HepG2 (cell line): ENCODE measurements around the gene RRP12. TPM values are rescaled to one million over a fixed set of nuclear protein-coding genes. Genes with fewer than 3 reads are reported as not detected.

Source experiments
- DRAP1 ChIP-seq: IDR thresholded peaks from 2 replicates; pipeline ENCODE4 v1.6.1; 2016; ENCODE audit warnings: missing genetic modification reagents, missing compliant biosample characterization
- FOXC1 ChIP-seq: sonication (generic); formaldehyde crosslinking; IDR thresholded peaks from 2 replicates; pipeline ENCODE4 v1.8.0; 2022; ENCODE audit warnings: mild to moderate bottlenecking, missing genetic modification reagents, borderline replicate concordance
- HCFC1 ChIP-seq: fragments of 150-350 bp; IDR thresholded peaks from 2 replicates; pipeline ENCODE4 v1.6.1; 2014; ENCODE audit warnings: low read depth, low read length
- MNT ChIP-seq: fragments of 450-650 bp; IDR thresholded peaks from 2 replicates; pipeline ENCODE4 v1.6.1; 2016
- MYC ChIP-seq: sonication (generic); formaldehyde crosslinking; IDR thresholded peaks from 2 replicates; pipeline ENCODE4 v1.9.0; 2021; ENCODE audit warnings: missing genetic modification reagents, borderline replicate concordance
- NRL ChIP-seq: sonication (generic); formaldehyde crosslinking; IDR thresholded peaks from 2 replicates; pipeline ENCODE4 v1.5.0; 2020; ENCODE audit warnings: missing genetic modification reagents, mild to moderate bottlenecking, moderate library complexity, borderline replicate concordance
- PRDM15 ChIP-seq: sonication (generic); formaldehyde crosslinking; IDR thresholded peaks from 2 replicates; pipeline ENCODE4 v1.4.0; 2020; ENCODE audit warnings: missing genetic modification reagents
- ZFP62 ChIP-seq: sonication (generic); formaldehyde crosslinking; IDR thresholded peaks from 2 replicates; pipeline ENCODE4 v1.4.0; 2020; ENCODE audit warnings: missing genetic modification reagents
- ZNF460 ChIP-seq: sonication (generic); formaldehyde crosslinking; IDR thresholded peaks from 2 replicates; pipeline ENCODE4 v1.5.1; 2020; ENCODE audit warnings: missing genetic modification reagents, mild to moderate bottlenecking, borderline replicate concordance
- ZNF747 ChIP-seq: sonication (generic); formaldehyde crosslinking; IDR thresholded peaks from 2 replicates; pipeline ENCODE4 v1.8.1; 2023; ENCODE audit warnings: missing genetic modification reagents, mild to moderate bottlenecking, borderline replicate concordance
- ZNF816 ChIP-seq: sonication (generic); formaldehyde crosslinking; IDR thresholded peaks from 2 replicates; pipeline ENCODE4 v1.8.0; 2022; ENCODE audit warnings: missing genetic modification reagents, mild to moderate bottlenecking, borderline replicate concordance
- polyA plus RNA-seq, 8 experiments: library from polyadenylated mRNA; depleted of rRNA in 3 of 8; stranded (reverse) in 7 of 8; unstranded in 1 of 8; fragments of >200 nt; fragmentation: Illumina TruSeq in 4 of 8; extraction: Trizol in 4 of 8; gene quantifications; 2 replicates each; pipeline versions ENCODE4 v1.2.1 to v1.2.3, GENCODE V29; 2011 to 2016; ENCODE audit warnings: low read depth in 4 of 8, missing spikeins in 1 of 8, mixed read lengths in 1 of 8; ENCODE audit not compliant: insufficient read depth in 1 of 8
- total RNA-seq, 5 experiments: library from RNA; depleted of rRNA; stranded (reverse); fragments of >200 nt; fragmentation: Illumina TruSeq; extraction: Trizol; gene quantifications; 2 replicates each; pipeline ENCODE4 v1.2.3, GENCODE V29; 2016; ENCODE audit warnings: low read depth in 1 of 5
- TF ChIP-seq, protein P1 (sequence below): sonication (generic); formaldehyde crosslinking; IDR thresholded peaks from 2 replicates; pipeline ENCODE4 v1.4.0; 2020; ENCODE audit warnings: missing genetic modification reagents
- TF ChIP-seq, protein P2 (sequence below): sonication (generic); formaldehyde crosslinking; conservative IDR thresholded peaks from 2 replicates; pipeline ENCODE4 v1.4.0; 2020; ENCODE audit warnings: mild to moderate bottlenecking, missing genetic modification reagents, moderate library complexity

Gene RRP12
- total and polyA plus RNA-seq, 2 of the 13 experiments (the other 11 are each of a cell fraction or from before 2014, with no cell fraction given) = 13.2 to 39.4 TPM

GRCh38 chr10:97319671-97320479 lies 81.3 kb downstream of the RRP12 start (continued):
- TF ChIP-seq PRDM15 (CRISPR knock-in tag) (no peak; the same call in 1 of the 2 replicates), FOXC1 (CRISPR knock-in tag) (peak; percentile 20; the same call in 1 of the 2 replicates), HCFC1 (no peak), NRL (peak; percentile 44; the same call in 1 of the 2 replicates), DRAP1 (CRISPR knock-in tag) (no peak), MYC (peak; percentile 39), MNT (no peak), ZNF460 (CRISPR knock-in tag) (no peak), ZNF747 (CRISPR knock-in tag) (no peak), ZFP62 (CRISPR knock-in tag) (no peak), ZNF816 (CRISPR knock-in tag) (0 out of 2 replicates have a peak, but pooled peaks have one; percentile 30)
- TF ChIP-seq, protein P1, sequence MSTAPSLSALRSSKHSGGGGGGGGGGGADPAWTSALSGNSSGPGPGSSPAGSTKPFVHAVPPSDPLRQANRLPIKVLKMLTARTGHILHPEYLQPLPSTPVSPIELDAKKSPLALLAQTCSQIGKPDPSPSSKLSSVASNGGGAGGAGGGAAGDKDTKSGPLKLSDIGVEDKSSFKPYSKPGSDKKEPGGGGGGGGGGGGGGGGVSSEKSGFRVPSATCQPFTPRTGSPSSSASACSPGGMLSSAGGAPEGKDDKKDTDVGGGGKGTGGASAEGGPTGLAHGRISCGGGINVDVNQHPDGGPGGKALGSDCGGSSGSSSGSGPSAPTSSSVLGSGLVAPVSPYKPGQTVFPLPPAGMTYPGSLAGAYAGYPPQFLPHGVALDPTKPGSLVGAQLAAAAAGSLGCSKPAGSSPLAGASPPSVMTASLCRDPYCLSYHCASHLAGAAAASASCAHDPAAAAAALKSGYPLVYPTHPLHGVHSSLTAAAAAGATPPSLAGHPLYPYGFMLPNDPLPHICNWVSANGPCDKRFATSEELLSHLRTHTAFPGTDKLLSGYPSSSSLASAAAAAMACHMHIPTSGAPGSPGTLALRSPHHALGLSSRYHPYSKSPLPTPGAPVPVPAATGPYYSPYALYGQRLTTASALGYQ (CRISPR knock-in tag) = no peak
- TF ChIP-seq, protein P2, sequence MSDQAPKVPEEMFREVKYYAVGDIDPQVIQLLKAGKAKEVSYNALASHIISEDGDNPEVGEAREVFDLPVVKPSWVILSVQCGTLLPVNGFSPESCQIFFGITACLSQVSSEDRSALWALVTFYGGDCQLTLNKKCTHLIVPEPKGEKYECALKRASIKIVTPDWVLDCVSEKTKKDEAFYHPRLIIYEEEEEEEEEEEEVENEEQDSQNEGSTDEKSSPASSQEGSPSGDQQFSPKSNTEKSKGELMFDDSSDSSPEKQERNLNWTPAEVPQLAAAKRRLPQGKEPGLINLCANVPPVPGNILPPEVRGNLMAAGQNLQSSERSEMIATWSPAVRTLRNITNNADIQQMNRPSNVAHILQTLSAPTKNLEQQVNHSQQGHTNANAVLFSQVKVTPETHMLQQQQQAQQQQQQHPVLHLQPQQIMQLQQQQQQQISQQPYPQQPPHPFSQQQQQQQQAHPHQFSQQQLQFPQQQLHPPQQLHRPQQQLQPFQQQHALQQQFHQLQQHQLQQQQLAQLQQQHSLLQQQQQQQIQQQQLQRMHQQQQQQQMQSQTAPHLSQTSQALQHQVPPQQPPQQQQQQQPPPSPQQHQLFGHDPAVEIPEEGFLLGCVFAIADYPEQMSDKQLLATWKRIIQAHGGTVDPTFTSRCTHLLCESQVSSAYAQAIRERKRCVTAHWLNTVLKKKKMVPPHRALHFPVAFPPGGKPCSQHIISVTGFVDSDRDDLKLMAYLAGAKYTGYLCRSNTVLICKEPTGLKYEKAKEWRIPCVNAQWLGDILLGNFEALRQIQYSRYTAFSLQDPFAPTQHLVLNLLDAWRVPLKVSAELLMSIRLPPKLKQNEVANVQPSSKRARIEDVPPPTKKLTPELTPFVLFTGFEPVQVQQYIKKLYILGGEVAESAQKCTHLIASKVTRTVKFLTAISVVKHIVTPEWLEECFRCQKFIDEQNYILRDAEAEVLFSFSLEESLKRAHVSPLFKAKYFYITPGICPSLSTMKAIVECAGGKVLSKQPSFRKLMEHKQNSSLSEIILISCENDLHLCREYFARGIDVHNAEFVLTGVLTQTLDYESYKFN (CRISPR knock-in tag) = 0 out of 2 replicates have a peak, but pooled peaks have one; percentile 23
